ENCODE data around the gene ANKRD7.

GRCh38 chr7:118285358-118285757 is 60.9 kb downstream of the ANKRD7 start:
- TF ChIP-seq CTCF (IDR thresholded peaks at IDR 0.05; ENCODE audit: insufficient read depth, low read length) (no peak), GABPA (IDR thresholded peaks at IDR 0.05; ENCODE audit: low read depth) (no peak)
